Omental fat pad (tissue), 4 donors: ENCODE data around the gene DLAT. TPM values are rescaled to one million over a fixed set of nuclear protein-coding genes. Genes with fewer than 3 reads are reported as not detected.

Experiments
- ATAC-seq: fragments of 150-250 bp; one replicate; pipeline ENCODE4 v1.9.1; 2016; ENCODE audit warnings: mild to moderate bottlenecking, moderate library complexity; ENCODE audit not compliant: low FRiP score
- DNase-seq: peaks from one replicate; pipeline ENCODE4 v3.0.0-alpha.2; 2019; ENCODE audit warnings: low spot score
- CTCF ChIP-seq, 3 donors: fragments of 450-650 bp; IDR thresholded peaks; one replicate each; pipeline ENCODE4 v1.5.1; 2016 to 2017; ENCODE audit warnings: antibody characterized with exemption in 3 of 3, mild to moderate bottlenecking in 3 of 3, moderate library complexity in 2 of 3
- total RNA-seq, 4 donors: library from RNA; depleted of rRNA; stranded (reverse); fragments of >200 nt; gene quantifications; one replicate each; pipeline ENCODE4 v1.1.0, GENCODE V29; 2016

Gene DLAT
- total RNA-seq, 4 donors from 2014 or later: 20.5 to 61.6 (median 36.1) TPM

- TF ChIP-seq CTCF (IDR thresholded peaks at IDR 0.05): no peak
- no peak for ATAC-seq
Observed at GRCh38 chr11:111981270-111981669, 43.9 kb upstream of the DLAT start.

GRCh38 chr11:111982019-111982464, 43.2 kb upstream of the DLAT start:
- ATAC-seq (peak; percentile 50), DNase-seq (no peak)
- peak in 1 of 3 donors; percentile 21 for TF ChIP-seq CTCF (IDR thresholded peaks at IDR 0.05)

More at GRCh38 chr11:111981270-111981669, 43.9 kb upstream of the DLAT start:
- no peak for DNase-seq

- TF ChIP-seq CTCF (IDR thresholded peaks at IDR 0.05): no peak
- ATAC-seq: no peak
- no peak for DNase-seq
Observed at GRCh38 chr11:111982541-111983186, 42.5 kb upstream of the DLAT start.

GRCh38 chr11:111983187-111983986, 41.8 kb upstream of the DLAT start:
- no peak for TF ChIP-seq CTCF (IDR thresholded peaks at IDR 0.05)
- ATAC-seq: no peak
- DNase-seq: no peak

GRCh38 chr11:111986589-111986988, 38.6 kb upstream of the DLAT start:
- DNase-seq (no peak), ATAC-seq (no peak)
- TF ChIP-seq CTCF (IDR thresholded peaks at IDR 0.05): no peak

- no peak for DNase-seq
Observed at GRCh38 chr11:111990381-111990780, 34.8 kb upstream of the DLAT start.

More at GRCh38 chr11:111990381-111990780, 34.8 kb upstream of the DLAT start:
- ATAC-seq: no peak
- TF ChIP-seq CTCF (IDR thresholded peaks at IDR 0.05): no peak
